BJ (cell line): ENCODE results near the gene CCDC3. TPM values are rescaled to one million over a fixed set of nuclear protein-coding genes. Genes with fewer than 3 reads are reported as not detected.

ENCODE experiments used
- CTCF ChIA-PET: fragments of 350-600 bp; formaldehyde crosslinking; extraction: SDS; loops from one replicate; lab custom pipeline; 2021; ENCODE audit warnings: antibody characterized with exemption, inconsistent platforms; lab: Yijun Ruan, JAX
- POLR2A ChIA-PET: fragments of 300-600 bp; sonication (Branson Sonifier 250); formaldehyde crosslinking; extraction: SDS; loops from one replicate; lab custom pipeline; 2021; ENCODE audit warnings: antibody characterized with exemption; lab: Charles Lee
- DNase-seq: peaks from one replicate; pipeline ENCODE4 v3.0.0-alpha.2; 2011; ENCODE audit warnings: low read depth
- H3K27me3 ChIP-seq: 2 replicates; pipeline ENCODE4 v1.6.0; 2011; ENCODE audit warnings: low read length; ENCODE audit not compliant: control insufficient read depth, insufficient read depth
- H3K36me3 ChIP-seq: 2 replicates; pipeline ENCODE4 v1.5.1; 2011; ENCODE audit warnings: low read length; ENCODE audit not compliant: control insufficient read depth, insufficient read depth
- H3K4me3 ChIP-seq: 2 replicates; pipeline ENCODE4 v1.5.1; 2011; ENCODE audit warnings: low read depth, mild to moderate bottlenecking, control low read depth, low read length
- polyA plus RNA-seq: library from polyadenylated mRNA; depleted of rRNA; stranded (reverse); fragments of >200 nt; gene quantifications from 2 replicates; pipeline ENCODE4 v1.2.3, GENCODE V29; 2011
- TF ChIP-seq, protein P1 (sequence below): IDR thresholded peaks from 2 replicates; pipeline ENCODE4 v1.5.1; 2011; ENCODE audit warnings: low read depth, mild to moderate bottlenecking, control low read depth, inconsistent platforms, low read length, moderate library complexity; ENCODE audit not compliant: insufficient read depth

Gene CCDC3
- polyA plus RNA-seq, 1 experiment = 0.02 TPM

DNA sequence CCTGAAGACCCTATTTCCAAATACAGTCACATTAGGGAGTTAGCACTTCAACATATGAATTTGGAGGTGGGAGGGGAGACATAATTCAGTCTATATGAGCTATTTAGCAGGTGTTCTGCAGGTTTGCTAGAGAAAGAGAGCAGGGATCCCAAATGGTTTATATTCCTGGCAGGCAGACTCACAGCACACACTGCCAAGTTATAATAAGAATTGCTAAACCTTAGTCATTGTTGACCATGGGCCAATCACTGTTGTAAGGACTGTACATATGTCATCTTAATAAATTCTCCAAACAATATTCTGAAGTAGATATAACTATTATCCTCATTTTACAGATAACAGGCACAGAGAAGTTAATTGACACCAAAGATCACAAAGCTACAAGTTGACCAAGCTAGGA lies 1.5 kb upstream of the CCDC3 start:
- DNase-seq = no peak

DNA sequence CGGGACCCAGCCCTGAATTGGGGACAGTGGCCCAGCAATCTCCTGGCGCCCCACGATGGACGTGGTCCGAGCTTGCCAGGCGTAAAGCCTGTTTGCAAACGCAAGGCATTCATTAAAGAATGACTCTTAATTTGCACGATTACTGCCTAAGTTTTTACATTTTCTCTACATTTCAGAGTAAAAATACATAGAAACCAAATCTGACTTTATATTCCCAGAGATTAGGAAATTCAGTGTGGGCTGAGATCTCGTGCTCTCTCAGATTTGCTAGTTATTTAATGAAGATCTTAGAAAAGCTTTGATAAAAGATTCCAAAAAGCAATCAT lies 337 bp upstream of the CCDC3 start:
- Histone ChIP-seq H3K4me3 (no peak overlapping the region), H3K27me3 (no peaks in the 10 kb centered on the region), H3K36me3 (no peaks in the 10 kb centered on the region)
- no peak for DNase-seq
- ChIA-PET CTCF (no interaction called here), POLR2A (no interaction called here)
- TF ChIP-seq, protein P1, sequence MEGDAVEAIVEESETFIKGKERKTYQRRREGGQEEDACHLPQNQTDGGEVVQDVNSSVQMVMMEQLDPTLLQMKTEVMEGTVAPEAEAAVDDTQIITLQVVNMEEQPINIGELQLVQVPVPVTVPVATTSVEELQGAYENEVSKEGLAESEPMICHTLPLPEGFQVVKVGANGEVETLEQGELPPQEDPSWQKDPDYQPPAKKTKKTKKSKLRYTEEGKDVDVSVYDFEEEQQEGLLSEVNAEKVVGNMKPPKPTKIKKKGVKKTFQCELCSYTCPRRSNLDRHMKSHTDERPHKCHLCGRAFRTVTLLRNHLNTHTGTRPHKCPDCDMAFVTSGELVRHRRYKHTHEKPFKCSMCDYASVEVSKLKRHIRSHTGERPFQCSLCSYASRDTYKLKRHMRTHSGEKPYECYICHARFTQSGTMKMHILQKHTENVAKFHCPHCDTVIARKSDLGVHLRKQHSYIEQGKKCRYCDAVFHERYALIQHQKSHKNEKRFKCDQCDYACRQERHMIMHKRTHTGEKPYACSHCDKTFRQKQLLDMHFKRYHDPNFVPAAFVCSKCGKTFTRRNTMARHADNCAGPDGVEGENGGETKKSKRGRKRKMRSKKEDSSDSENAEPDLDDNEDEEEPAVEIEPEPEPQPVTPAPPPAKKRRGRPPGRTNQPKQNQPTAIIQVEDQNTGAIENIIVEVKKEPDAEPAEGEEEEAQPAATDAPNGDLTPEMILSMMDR = no peak

More for the DNA sequence above, 1.5 kb upstream of the CCDC3 start:
- ChIA-PET CTCF (no interaction called here), POLR2A (no interaction called here)
- TF ChIP-seq, protein P1 = no peak
- H3K27me3 ChIP-seq = no peaks in the 10 kb centered on the region
- H3K36me3 ChIP-seq = no peaks in the 10 kb centered on the region
- H3K4me3 ChIP-seq = no peak overlapping the region

DNA sequence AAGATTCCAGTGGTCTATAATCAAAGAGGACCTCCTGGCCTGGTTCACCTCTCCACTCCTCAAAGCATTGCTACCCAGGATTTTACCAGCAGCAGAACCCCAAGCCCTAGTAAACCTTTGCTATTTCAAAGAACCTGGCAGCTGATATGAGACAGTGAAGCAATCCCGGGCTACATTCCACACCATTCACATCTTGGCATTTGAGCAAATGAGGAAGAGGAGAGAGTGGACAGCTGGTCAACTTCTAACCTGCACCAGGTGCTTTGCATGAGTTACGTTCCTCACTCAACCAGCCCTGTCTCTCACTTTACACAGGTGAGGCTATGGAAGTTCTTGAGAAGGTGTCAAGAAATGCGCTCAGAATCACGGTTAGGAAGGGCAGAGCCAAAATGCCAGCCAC lies 1.1 kb downstream of the CCDC3 start:
- ChIA-PET CTCF (no interaction called here), POLR2A (no interaction called here)
- H3K27me3 ChIP-seq = no peaks in the 10 kb centered on the region
- DNase-seq = no peak
- TF ChIP-seq, protein P1 = no peak
- H3K4me3 ChIP-seq = no peak overlapping the region
- H3K36me3 ChIP-seq = no peaks in the 10 kb centered on the region

DNA sequence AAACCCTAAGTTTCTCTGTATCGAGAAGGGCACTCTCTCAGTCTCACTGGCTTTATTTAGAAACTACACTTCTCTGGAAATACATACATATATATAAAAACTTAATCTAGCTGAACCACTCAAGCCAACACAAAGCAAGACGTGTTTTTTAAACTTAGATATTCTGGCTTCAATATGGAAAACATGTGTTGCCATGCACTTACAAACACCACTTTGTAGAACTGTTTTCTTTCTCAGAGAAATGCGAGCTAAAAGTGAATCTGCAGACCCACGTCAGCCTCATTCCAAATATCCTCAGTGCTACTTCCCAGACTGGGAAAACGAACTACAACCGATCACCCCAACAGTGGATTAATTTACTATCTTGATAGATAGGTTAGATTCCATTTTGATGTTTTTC lies 1.7 kb downstream of the CCDC3 start:
- CTCF ChIA-PET = no interaction called here
- no peak for DNase-seq
- H3K36me3 ChIP-seq = no peaks in the 10 kb centered on the region
- H3K4me3 ChIP-seq = no peak overlapping the region
- TF ChIP-seq, protein P1 = no peak
- H3K27me3 ChIP-seq = no peaks in the 10 kb centered on the region
- POLR2A ChIA-PET = no interaction called here

DNA sequence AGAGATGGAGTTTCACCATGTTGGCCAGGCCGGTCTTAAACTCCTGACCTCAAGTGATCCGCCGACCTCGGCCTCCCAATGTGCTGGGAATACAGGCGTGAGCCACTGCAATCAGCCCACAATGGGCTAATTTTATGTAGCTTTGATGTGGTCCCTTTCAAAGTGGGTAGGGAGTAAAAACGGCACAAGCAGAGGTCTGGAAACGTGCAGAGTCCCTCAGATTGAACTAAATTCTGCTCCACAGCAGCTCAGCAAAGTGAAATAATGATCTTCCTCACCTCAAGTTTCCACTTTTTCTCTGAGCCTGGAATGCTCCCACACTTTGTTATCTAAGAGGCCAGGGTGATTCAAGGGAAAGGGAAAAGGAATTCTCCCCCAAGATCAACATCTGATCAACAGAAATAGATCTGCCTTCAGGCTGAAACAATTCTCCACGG lies 6.1 kb downstream of the CCDC3 start:
- TF ChIP-seq, protein P1 = no peak
- CTCF ChIA-PET = no interaction called here
- H3K36me3 ChIP-seq = no peaks in the 10 kb centered on the region
- no peak overlapping the region for H3K4me3 ChIP-seq
- DNase-seq = no peak
- POLR2A ChIA-PET = no interaction called here
- no peaks in the 10 kb centered on the region for H3K27me3 ChIP-seq
